H1 (cell line): Measurements from ENCODE around the gene HS2ST1. TPM values are rescaled to one million over a fixed set of nuclear protein-coding genes. Genes with fewer than 3 reads are reported as not detected.

ENCODE experiments used
- ASH2L ChIP-seq: fragments of 200-600, 300-600 bp; sonication (generic); IDR thresholded peaks from one replicate; pipeline ENCODE4 v1.7.1; 2017; ENCODE audit warnings: low read length
- ATF2 ChIP-seq: IDR thresholded peaks from 2 replicates; pipeline ENCODE4 v1.6.1; 2012; ENCODE audit warnings: low read length, inconsistent platforms
- JUN ChIP-seq: IDR thresholded peaks from 2 replicates; pipeline ENCODE4 v1.6.1; 2011; ENCODE audit warnings: low read depth, mild to moderate bottlenecking, improper control_type of control experiment, low read length
- MAX ChIP-seq: IDR thresholded peaks from 2 replicates; pipeline ENCODE4 v1.6.1; 2012; ENCODE audit warnings: inconsistent platforms
- POLR2A ChIP-seq, 2 experiments: IDR thresholded peaks; 1 replicate in 1 of 2; 2 replicates in 1 of 2; pipeline ENCODE4 v1.6.1; 2011; ENCODE audit warnings: low read depth in 2 of 2, low read length in 2 of 2, mild to moderate bottlenecking in 2 of 2; ENCODE audit errors: control extremely low read depth in 1 of 2
- polyA plus RNA-seq, 7 experiments: library from polyadenylated mRNA; depleted of rRNA in 3 of 7; stranded (reverse) in 5 of 7; unstranded in 2 of 7; fragments of >200 nt in 5 of 7; fragments of 200-250 nt in 2 of 7; gene quantifications; 1 replicate in 5 of 7; 2 replicates in 1 of 7; 4 replicates in 1 of 7; pipeline versions ENCODE4 v1.2.1 to v1.2.3, GENCODE V29; 2011 to 2013; ENCODE audit warnings: missing spikeins in 2 of 7, mixed read lengths in 2 of 7
- total RNA-seq: library from RNA; stranded (reverse); fragmentation: NEBNext Ultra II Directional; extraction: Animal tissue kit (Norgen Biotek cat#: 25700); gene quantifications from 2 replicates; pipeline ENCODE4 v1.2.1, GENCODE V29; 2021

Gene HS2ST1
- total and polyA plus RNA-seq, 2 of the 8 experiments (the other 6 are each of a cell fraction or from before 2014, with no cell fraction given): 5.2 to 28.3 TPM

DNA sequence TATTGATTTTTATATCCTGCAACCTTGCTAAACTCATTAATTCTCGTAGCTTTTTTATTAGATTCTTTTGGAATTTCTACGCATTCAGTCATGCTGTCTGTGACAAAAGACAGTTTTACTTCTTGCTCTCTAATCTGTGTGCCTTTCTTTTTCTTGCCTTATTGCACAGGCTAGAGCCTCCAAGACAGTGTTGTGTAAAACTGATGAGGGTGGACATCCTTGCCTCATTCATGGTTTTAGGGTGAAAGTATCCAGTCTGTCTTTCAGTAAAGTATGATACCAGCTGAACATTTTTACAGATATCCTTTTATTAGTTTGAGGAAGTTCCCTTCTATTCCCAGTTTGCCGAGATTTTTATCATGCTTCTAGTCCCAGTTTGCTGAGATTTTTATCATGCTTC lies 133.8 kb downstream of the HS2ST1 start (continued):
- TF ChIP-seq ASH2L (no peak), MAX (no peak), ATF2 (no peak), POLR2A (IDR thresholded peaks at IDR 0.05; ENCODE audit: control extremely low read depth in 1 of 2, low read depth in 2 of 2, low read length in 2 of 2) (no peak), JUN (no peak)
- TF ChIP-seq, all 59 proteins: peak for 0
